ENCODE measurements around the gene LRBA. TPM values are rescaled to one million over a fixed set of nuclear protein-coding genes. Genes with fewer than 3 reads are reported as not detected.

The LRBA gene
- total and polyA plus RNA-seq, 3 donors from 2014 or later = 24.6 to 61.1 (median 60.8) TPM

DNA sequence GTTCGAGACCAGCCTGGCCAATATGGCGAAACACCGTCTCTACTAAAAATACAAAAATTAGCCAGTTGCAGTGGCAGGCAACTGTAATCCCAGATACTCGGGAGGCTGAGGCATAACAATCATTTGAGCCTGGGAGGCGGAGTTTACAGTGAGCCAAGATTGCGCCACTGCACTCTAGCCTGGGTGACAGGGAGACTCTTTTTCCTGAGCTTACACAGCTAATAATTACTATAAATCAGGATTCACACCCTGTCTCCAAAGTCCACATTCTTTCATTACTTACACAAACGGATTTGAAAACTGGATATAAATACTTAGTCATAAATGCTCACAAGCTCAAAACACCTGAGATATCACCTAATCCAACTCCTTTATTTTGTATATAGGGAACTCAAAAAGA, 151.6 kb downstream of the LRBA start:
- Histone ChIP-seq H3K4me3 (no peak overlapping the region), H3K27ac (no peak overlapping the region), H3K4me1 (no peaks in the 10 kb centered on the region), H3K36me3 (ENCODE audit: low read depth, missing control alignments) (no peaks in the 10 kb centered on the region), H3K27me3 (no peaks in the 10 kb centered on the region), H3K9me3 (no peaks in the 10 kb centered on the region)
- TF ChIP-seq POLR2A (IDR thresholded peaks at IDR 0.05) = no peak
- TF ChIP-seq, protein P1, sequence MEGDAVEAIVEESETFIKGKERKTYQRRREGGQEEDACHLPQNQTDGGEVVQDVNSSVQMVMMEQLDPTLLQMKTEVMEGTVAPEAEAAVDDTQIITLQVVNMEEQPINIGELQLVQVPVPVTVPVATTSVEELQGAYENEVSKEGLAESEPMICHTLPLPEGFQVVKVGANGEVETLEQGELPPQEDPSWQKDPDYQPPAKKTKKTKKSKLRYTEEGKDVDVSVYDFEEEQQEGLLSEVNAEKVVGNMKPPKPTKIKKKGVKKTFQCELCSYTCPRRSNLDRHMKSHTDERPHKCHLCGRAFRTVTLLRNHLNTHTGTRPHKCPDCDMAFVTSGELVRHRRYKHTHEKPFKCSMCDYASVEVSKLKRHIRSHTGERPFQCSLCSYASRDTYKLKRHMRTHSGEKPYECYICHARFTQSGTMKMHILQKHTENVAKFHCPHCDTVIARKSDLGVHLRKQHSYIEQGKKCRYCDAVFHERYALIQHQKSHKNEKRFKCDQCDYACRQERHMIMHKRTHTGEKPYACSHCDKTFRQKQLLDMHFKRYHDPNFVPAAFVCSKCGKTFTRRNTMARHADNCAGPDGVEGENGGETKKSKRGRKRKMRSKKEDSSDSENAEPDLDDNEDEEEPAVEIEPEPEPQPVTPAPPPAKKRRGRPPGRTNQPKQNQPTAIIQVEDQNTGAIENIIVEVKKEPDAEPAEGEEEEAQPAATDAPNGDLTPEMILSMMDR (IDR thresholded peaks at IDR 0.05) = no peak
- no peak for DNase-seq
- intact Hi-C loops (cut with DNase I; ENCODE audit: low total_unique reads) = no loop called here
- WGBS, 2 donors = 93 to 95% methylated on average over 7 of the region's 7 CpGs

DNA sequence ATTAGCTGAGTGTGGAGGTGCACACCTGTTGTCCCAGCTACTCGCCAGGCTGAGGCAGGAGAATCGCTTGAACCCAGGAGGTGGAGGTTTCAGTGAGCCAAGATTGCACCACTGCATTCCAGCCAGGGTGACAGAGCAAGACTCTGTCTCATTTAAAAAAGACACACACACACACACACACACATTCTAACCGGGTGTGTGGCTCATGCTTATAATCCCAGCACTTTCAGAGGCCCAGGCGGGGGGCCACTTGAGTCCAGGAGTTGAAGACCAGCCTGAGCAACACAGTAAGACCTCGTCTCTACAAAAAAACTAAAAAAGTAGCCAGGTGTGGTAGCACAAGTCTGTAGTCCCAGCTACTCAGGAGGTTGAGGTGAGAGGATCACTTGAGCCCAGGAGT, 152.3 kb downstream of the LRBA start:
- 92 to 94% methylated on average over 5 of the region's 5 CpGs for WGBS, 2 donors
- H3K9me3 ChIP-seq = no peaks in the 10 kb centered on the region
- H3K27ac ChIP-seq = no peak overlapping the region
- no peak for TF ChIP-seq POLR2A (IDR thresholded peaks at IDR 0.05)
- TF ChIP-seq, protein P1 (IDR thresholded peaks at IDR 0.05) = no peak
- no peak for DNase-seq
- H3K36me3 ChIP-seq (ENCODE audit: low read depth, missing control alignments) = no peaks in the 10 kb centered on the region
- H3K4me1 ChIP-seq = no peaks in the 10 kb centered on the region
- intact Hi-C loops (cut with DNase I; ENCODE audit: low total_unique reads) = no loop called here
- no peak overlapping the region for H3K4me3 ChIP-seq
- H3K27me3 ChIP-seq = no peaks in the 10 kb centered on the region

DNA sequence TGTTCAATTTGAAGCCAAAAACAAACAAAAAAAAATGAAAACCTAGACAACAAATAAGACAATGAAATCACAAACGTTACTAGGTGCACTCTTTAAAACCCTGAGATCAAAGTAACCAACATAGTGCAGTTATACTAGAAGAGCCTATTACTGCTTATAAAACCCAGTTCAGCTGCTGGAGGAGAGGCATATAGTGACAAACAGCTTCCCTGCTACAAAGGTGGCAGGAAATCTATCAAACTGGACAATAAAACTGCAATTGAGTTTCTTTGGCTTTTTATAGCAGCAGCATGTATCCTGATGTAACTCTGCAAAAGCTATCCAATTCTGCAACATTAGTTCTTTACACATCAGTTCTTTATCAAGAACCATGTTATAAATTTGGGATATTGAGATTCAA, 155.6 kb downstream of the LRBA start:
- H3K27me3 ChIP-seq = no peaks in the 10 kb centered on the region
- H3K36me3 ChIP-seq (ENCODE audit: low read depth, missing control alignments) = no peaks in the 10 kb centered on the region
- 30 to 38% methylated on average over 1 of the region's 1 CpG for WGBS, 2 donors
- intact Hi-C loops (cut with DNase I; ENCODE audit: low total_unique reads) = no loop called here
- H3K9me3 ChIP-seq = no peaks in the 10 kb centered on the region
- H3K27ac ChIP-seq = no peak overlapping the region
- no peaks in the 10 kb centered on the region for H3K4me1 ChIP-seq
- TF ChIP-seq, protein P1 (IDR thresholded peaks at IDR 0.05) = no peak
- TF ChIP-seq POLR2A (IDR thresholded peaks at IDR 0.05) = no peak
- no peak for DNase-seq
- H3K4me3 ChIP-seq = no peak overlapping the region

DNA sequence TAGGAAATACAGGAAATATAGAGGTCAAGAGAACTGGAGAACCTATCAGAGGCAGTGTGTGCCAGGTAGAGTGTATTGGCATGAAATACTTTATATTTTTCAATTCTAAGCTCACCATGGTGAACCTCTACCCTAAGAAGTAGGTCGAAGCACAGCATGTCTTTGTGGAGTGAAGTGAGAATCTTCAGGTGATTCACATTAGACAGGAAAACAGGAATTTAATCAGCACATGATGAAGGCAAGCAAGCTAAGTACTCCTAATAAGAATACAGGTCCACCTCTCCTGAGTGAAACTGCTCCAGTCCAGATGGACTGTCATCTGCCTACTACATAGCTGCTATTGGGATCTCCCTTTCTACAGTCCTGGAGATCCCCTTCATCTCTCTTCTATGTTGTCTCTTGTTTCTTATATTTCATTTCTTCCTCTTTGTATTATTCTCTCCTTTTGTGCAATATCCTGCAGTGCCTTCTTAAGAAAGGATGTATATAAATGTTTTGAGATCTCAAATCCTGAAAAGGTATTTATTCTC, 159.0 kb downstream of the LRBA start:
- Histone ChIP-seq H3K4me3 (no peak overlapping the region), H3K36me3 (ENCODE audit: low read depth, missing control alignments) (no peaks in the 10 kb centered on the region), H3K9me3 (no peaks in the 10 kb centered on the region), H3K4me1 (no peaks in the 10 kb centered on the region), H3K27ac (no peak overlapping the region), H3K27me3 (no peaks in the 10 kb centered on the region)
- intact Hi-C loops (cut with DNase I; ENCODE audit: low total_unique reads) = no loop called here
- DNase-seq = no peak
- no peak for TF ChIP-seq POLR2A (IDR thresholded peaks at IDR 0.05)
- TF ChIP-seq, protein P1 (IDR thresholded peaks at IDR 0.05) = no peak
- 90 to 94% methylated on average over 1 of the region's 1 CpG for WGBS, 2 donors

DNA sequence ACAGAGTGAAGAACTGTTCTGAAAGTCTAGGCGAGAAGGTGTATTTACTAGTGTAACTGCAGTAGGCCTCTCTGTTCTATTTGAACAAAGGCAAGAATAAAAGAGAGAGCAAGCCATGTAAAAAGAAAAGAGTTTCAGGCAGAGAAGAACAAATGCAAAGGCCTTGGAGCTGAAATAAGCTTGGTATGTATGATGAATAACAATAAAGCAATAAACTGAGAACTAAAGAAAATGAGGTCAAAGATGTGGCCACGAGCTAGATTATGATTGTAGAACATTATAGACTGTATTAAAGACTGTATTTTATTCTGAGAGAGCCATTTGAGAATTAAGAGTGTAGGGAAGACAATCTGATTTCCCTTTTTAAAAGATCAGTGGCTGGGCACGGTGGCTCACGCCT, 160.5 kb downstream of the LRBA start:
- no peak for DNase-seq
- Histone ChIP-seq H3K27me3 (no peaks in the 10 kb centered on the region), H3K27ac (no peak overlapping the region), H3K4me1 (no peaks in the 10 kb centered on the region), H3K4me3 (no peak overlapping the region), H3K36me3 (ENCODE audit: low read depth, missing control alignments) (no peaks in the 10 kb centered on the region), H3K9me3 (no peaks in the 10 kb centered on the region)
- TF ChIP-seq POLR2A (IDR thresholded peaks at IDR 0.05) = no peak
- TF ChIP-seq, protein P1 (IDR thresholded peaks at IDR 0.05) = no peak
- intact Hi-C loops (cut with DNase I; ENCODE audit: low total_unique reads) = no loop called here
- WGBS, 2 donors = 91 to 93% methylated on average over 4 of the region's 4 CpGs

Data from testis (tissue), 3 donors.